Endothelial cell of umbilical vein (primary cell): ENCODE measurements around the gene KCNK1. TPM values are rescaled to one million over a fixed set of nuclear protein-coding genes. Genes with fewer than 3 reads are reported as not detected.

Experiments used
- BruUV-seq: library from RNA; stranded (reverse); fragments of 400-500 nt; replicated peaks from 2 replicates; lab custom pipeline; 2021; lab: Mats Ljungman, UMichigan
- CTCF ChIA-PET: fragments of 300-600, 350-600 bp; sonication (Branson Sonifier 250); formaldehyde crosslinking; loops from one replicate; lab custom pipeline; 2021; ENCODE audit warnings: antibody characterized with exemption, inconsistent platforms; lab: Charles Lee
- POLR2A ChIA-PET: fragments of 300-600, 350-600 bp; sonication (Branson Sonifier 250); formaldehyde crosslinking; loops from one replicate; lab custom pipeline; 2021; ENCODE audit warnings: antibody characterized with exemption, inconsistent platforms; lab: Charles Lee
- DNase-seq: peaks from one replicate; pipeline ENCODE4 v3.0.0-alpha.2; 2011; ENCODE audit warnings: low read depth, low spot score
- FAIRE-seq: peaks from 2 replicates; lab custom pipeline; 2011; peaks lifted over from hg19 to GRCh38; lab: Jason Lieb, UNC
- H2AFZ ChIP-seq: 2 replicates; pipeline ENCODE4 v1.6.0; 2012; ENCODE audit warnings: low read depth, low read length, control low read depth, inconsistent platforms
- H3K27ac ChIP-seq: 2 replicates; pipeline ENCODE4 v1.5.1; 2011; ENCODE audit warnings: low read depth, mild to moderate bottlenecking, control low read depth, low read length, moderate library complexity; ENCODE audit not compliant: insufficient read depth
- H3K27me3 ChIP-seq, 2 experiments: 2 replicates each; pipeline versions ENCODE4 v1.6.0 to v1.6.1; 2011; ENCODE audit warnings: low read length in 2 of 2, mixed read lengths in 1 of 2; ENCODE audit not compliant: control insufficient read depth in 2 of 2, insufficient read depth in 2 of 2
- H3K36me3 ChIP-seq, 2 experiments: 2 replicates in 1 of 2; 3 replicates in 1 of 2; pipeline ENCODE4 v1.5.1; 2011; ENCODE audit warnings: low read length in 2 of 2, mild to moderate bottlenecking in 1 of 2, moderate library complexity in 1 of 2; ENCODE audit not compliant: control insufficient read depth in 2 of 2, insufficient read depth in 2 of 2; ENCODE audit errors: extremely low read depth in 1 of 2
- H3K4me1 ChIP-seq: 3 replicates; pipeline ENCODE4 v1.5.1; 2011; ENCODE audit warnings: mild to moderate bottlenecking, low read length; ENCODE audit not compliant: control insufficient read depth, insufficient read depth; ENCODE audit errors: extremely low read depth
- H3K4me2 ChIP-seq: 2 replicates; pipeline ENCODE4 v1.6.1; 2011; ENCODE audit warnings: low read length, control low read depth, mixed read lengths; ENCODE audit not compliant: insufficient read depth
- H3K4me3 ChIP-seq, 3 experiments: fragments of 200-600 bp in 1 of 3; sonication (generic), shearing (Covaris generic) in 1 of 3; replicated peaks in 1 of 3; 2 replicates each; pipeline ENCODE4 v1.5.1; 2011 to 2016; ENCODE audit warnings: control low read depth in 3 of 3, low read length in 3 of 3, mild to moderate bottlenecking in 2 of 3, inconsistent platforms in 1 of 3, low read depth in 1 of 3, moderate library complexity in 1 of 3; ENCODE audit not compliant: insufficient read depth in 1 of 3
- H3K79me2 ChIP-seq: 2 replicates; pipeline ENCODE4 v1.6.0; 2012; ENCODE audit warnings: low read length, inconsistent platforms; ENCODE audit not compliant: control insufficient read depth, insufficient read depth
- H3K9ac ChIP-seq: replicated peaks from 2 replicates; pipeline ENCODE3; 2011; ENCODE audit warnings: low read length, control low read depth; ENCODE audit not compliant: insufficient read depth; ENCODE audit errors: extremely low read depth
- H3K9me1 ChIP-seq: replicated peaks from 3 replicates; pipeline ENCODE4 v1.6.0; 2011; ENCODE audit warnings: mild to moderate bottlenecking, low read length; ENCODE audit not compliant: control insufficient read depth, insufficient read depth; ENCODE audit errors: extremely low read depth
- H3K9me3 ChIP-seq: replicated peaks from 2 replicates; pipeline ENCODE4 v1.5.1; 2012; ENCODE audit warnings: low read length, inconsistent platforms; ENCODE audit not compliant: control insufficient read depth, insufficient read depth
- H4K20me1 ChIP-seq: replicated peaks from 2 replicates; pipeline ENCODE3; 2011; ENCODE audit warnings: mild to moderate bottlenecking, low read length; ENCODE audit not compliant: control insufficient read depth, insufficient read depth; ENCODE audit errors: extremely low read depth
- CTCF ChIP-seq, 2 donors: IDR thresholded peaks; 1 replicate in 1 of 2; 2 replicates in 1 of 2; pipeline ENCODE4 v1.5.1; 2011; ENCODE audit warnings: low read length in 2 of 2, mild to moderate bottlenecking in 2 of 2, moderate library complexity in 2 of 2, control low read depth in 1 of 2, inconsistent platforms in 1 of 2, low read depth in 1 of 2; ENCODE audit not compliant: insufficient read depth in 1 of 2; ENCODE audit errors: extremely low read depth in 1 of 2
- EZH2 ChIP-seq: IDR thresholded peaks from 2 replicates; pipeline ENCODE4 v1.6.1; 2012; ENCODE audit warnings: borderline replicate concordance, low read depth, mild to moderate bottlenecking, moderate library complexity, low read length, inconsistent platforms; ENCODE audit not compliant: severe bottlenecking
- FOS ChIP-seq: IDR thresholded peaks from 2 replicates; pipeline ENCODE4 v1.6.1; 2011; ENCODE audit warnings: mild to moderate bottlenecking, low read length, moderate library complexity, borderline replicate concordance; ENCODE audit not compliant: insufficient read depth
- GATA2 ChIP-seq: IDR thresholded peaks from 2 replicates; pipeline ENCODE4 v1.7.0; 2011; ENCODE audit warnings: low read depth, mild to moderate bottlenecking, moderate library complexity, mixed read lengths, low read length; ENCODE audit not compliant: insufficient read length, insufficient read depth
- JUN ChIP-seq: IDR thresholded peaks from 2 replicates; pipeline ENCODE4 v1.6.1; 2011; ENCODE audit warnings: borderline replicate concordance, low read depth; ENCODE audit not compliant: insufficient read length, insufficient read depth
- MAX ChIP-seq: IDR thresholded peaks from 2 replicates; pipeline ENCODE4 v1.6.1; 2011; ENCODE audit not compliant: insufficient read depth, insufficient read length
- MYC ChIP-seq: IDR thresholded peaks from one replicate; pipeline ENCODE4 v1.6.1; 2011; ENCODE audit warnings: mild to moderate bottlenecking, low read depth, low read length
- POLR2A ChIP-seq: IDR thresholded peaks from 2 replicates; pipeline ENCODE4 v1.6.1; 2012; ENCODE audit warnings: low read depth, mild to moderate bottlenecking, control low read depth, low read length
- POLR2AphosphoS5 ChIP-seq: IDR thresholded peaks from 2 replicates; pipeline ENCODE4 v1.6.1; 2012; ENCODE audit warnings: low read depth, mild to moderate bottlenecking, control low read depth, low read length, moderate library complexity; ENCODE audit not compliant: insufficient read depth
- dilution Hi-C: fragments of 300-500 bp; cut with MboI; formaldehyde crosslinking; loops from one replicate; pipeline ENCODE4 v1.15.0; 2019; ENCODE audit warnings: low sequenced_read_pairs; ENCODE audit not compliant: extremely low pct_ligation_motif_present
- intact Hi-C: fragments of 100-400 bp; cut with micrococcal nuclease; formaldehyde crosslinking; loops from one replicate; pipeline ENCODE4 v1.10.0; 2022
- polyA plus RNA-seq, 4 experiments: library from polyadenylated mRNA; depleted of rRNA in 3 of 4; stranded (reverse) in 3 of 4; unstranded in 1 of 4; fragments of >200 nt; gene quantifications; 2 replicates each; pipeline versions ENCODE4 v1.2.1 to v1.2.3, GENCODE V29; 2011 to 2012; ENCODE audit warnings: missing spikeins in 1 of 4
- total RNA-seq: library from RNA; stranded (reverse); gene quantifications from 2 replicates; pipeline ENCODE4 v1.2.3, GENCODE V29; 2021

Gene KCNK1
- total and polyA plus RNA-seq, 2 donors (not counting 3 experiments of a cell fraction or from before 2014, with no cell fraction given): 0.83 to 2.8 TPM

- no peak for TF ChIP-seq POLR2AphosphoS5
- TF ChIP-seq EZH2: no peak
- no peak for TF ChIP-seq CTCF (IDR thresholded peaks at IDR 0.05; ENCODE audit: extremely low read depth in 1 of 2, insufficient read depth in 1 of 2, low read depth in 1 of 2, low read length in 2 of 2)
- no peak for TF ChIP-seq POLR2A
- TF ChIP-seq MYC: no peak
- no peak for TF ChIP-seq MAX
- TF ChIP-seq FOS: no peak
- TF ChIP-seq GATA2: no peak
- TF ChIP-seq JUN: no peak
- Histone ChIP-seq H3K4me3 (peak overlapping the region; percentile 5 to 48 (median 29)), H3K79me2 (no peaks in the 10 kb centered on the region), H3K27me3 (peaks cover 3 to 10% of the 10 kb centered on the region in 2 experiments), H3K27ac (no peak overlapping the region), H2AFZ (peak overlapping the region; percentile 83), H3K4me1 (peaks cover 5% of the 10 kb centered on the region), H4K20me1 (no peaks in the 10 kb centered on the region), H3K4me2 (peak overlapping the region; percentile 87), H3K9me1 (no peaks in the 10 kb centered on the region), H3K9ac (no peak overlapping the region), H3K9me3 (no peaks in the 10 kb centered on the region), H3K36me3 (no peaks in the 10 kb centered on the region)
- dilution Hi-C loops (no loop called here), intact Hi-C loops (no loop called here)
- no TSS peak for BruUV-seq
- CTCF ChIA-PET: no interaction called here
- peak; percentile 7 for DNase-seq
- POLR2A ChIA-PET: no interaction called here
- FAIRE-seq: no peak
Observed at GRCh38 chr1:233614173-233614742, 352 bp downstream of the KCNK1 start.
